Upper lobe of left lung (tissue), 4 donors: ENCODE data around the gene CEP162.

Source experiments
- EP300 ChIP-seq, 4 donors: sonication (generic); formaldehyde crosslinking; IDR thresholded peaks; one replicate each; pipeline ENCODE4 v1.5.1; 2017; ENCODE audit warnings: antibody characterized with exemption in 4 of 4, control low read depth in 2 of 4
- POLR2A ChIP-seq, 4 donors: fragments of 450-650 bp; IDR thresholded peaks; one replicate each; pipeline ENCODE4 v1.5.1; 2016 to 2017; ENCODE audit warnings: antibody characterized with exemption in 4 of 4, mild to moderate bottlenecking in 2 of 4
- TF ChIP-seq, protein P1 (sequence below), 6 experiments: fragments of 450-650 bp in 4 of 6; fragments of 200-600 bp in 2 of 6; sonication (generic) in 2 of 6; IDR thresholded peaks; one replicate each; pipeline ENCODE4 v1.5.1; 2016 to 2019; ENCODE audit warnings: antibody characterized with exemption in 6 of 6

DNA sequence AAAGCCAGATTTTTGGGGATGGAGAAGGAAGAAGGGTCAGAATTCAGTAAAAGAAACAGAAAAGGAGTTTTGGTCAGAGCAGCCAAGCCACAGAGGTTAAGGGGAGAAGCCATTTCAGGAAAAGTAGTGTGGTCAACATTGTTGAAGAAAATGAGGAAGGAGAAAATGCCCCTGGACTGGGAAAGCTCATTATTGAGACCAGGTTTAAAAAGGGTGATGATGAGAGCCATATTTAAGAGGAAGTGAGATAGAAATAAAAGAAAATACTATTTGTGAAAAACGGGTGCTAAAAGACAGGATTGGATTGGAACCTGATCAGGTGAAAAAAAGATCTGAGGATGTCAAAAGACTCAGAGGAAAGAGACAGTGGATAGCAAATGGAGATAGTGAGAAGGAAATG is 75.8 kb downstream of the CEP162 start:
- TF ChIP-seq, protein P1, sequence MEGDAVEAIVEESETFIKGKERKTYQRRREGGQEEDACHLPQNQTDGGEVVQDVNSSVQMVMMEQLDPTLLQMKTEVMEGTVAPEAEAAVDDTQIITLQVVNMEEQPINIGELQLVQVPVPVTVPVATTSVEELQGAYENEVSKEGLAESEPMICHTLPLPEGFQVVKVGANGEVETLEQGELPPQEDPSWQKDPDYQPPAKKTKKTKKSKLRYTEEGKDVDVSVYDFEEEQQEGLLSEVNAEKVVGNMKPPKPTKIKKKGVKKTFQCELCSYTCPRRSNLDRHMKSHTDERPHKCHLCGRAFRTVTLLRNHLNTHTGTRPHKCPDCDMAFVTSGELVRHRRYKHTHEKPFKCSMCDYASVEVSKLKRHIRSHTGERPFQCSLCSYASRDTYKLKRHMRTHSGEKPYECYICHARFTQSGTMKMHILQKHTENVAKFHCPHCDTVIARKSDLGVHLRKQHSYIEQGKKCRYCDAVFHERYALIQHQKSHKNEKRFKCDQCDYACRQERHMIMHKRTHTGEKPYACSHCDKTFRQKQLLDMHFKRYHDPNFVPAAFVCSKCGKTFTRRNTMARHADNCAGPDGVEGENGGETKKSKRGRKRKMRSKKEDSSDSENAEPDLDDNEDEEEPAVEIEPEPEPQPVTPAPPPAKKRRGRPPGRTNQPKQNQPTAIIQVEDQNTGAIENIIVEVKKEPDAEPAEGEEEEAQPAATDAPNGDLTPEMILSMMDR (IDR thresholded peaks at IDR 0.05), result no peak
- TF ChIP-seq POLR2A (IDR thresholded peaks at IDR 0.05) (no peak), EP300 (IDR thresholded peaks at IDR 0.05) (no peak)
